Measurements from ENCODE around the gene NYNRIN. TPM values are rescaled to one million over a fixed set of nuclear protein-coding genes. Genes with fewer than 3 reads are reported as not detected.

NYNRIN gene
- total RNA-seq, 4 donors from 2014 or later, result 17.7 to 37.8 (median 23.5) TPM

GRCh38 chr14:24356208-24356607 lies 42.6 kb upstream of the NYNRIN start:
- intact Hi-C loops (cut with DNase I; ENCODE audit: low total_unique reads), result no loop called here
- 90 to 100% methylated on average over 4 of the region's 4 CpGs for WGBS, 2 donors
- H3K4me3 ChIP-seq (ENCODE audit: low read depth, poor library complexity, severe bottlenecking), result no peak overlapping the region
- no peak for TF ChIP-seq CTCF (IDR thresholded peaks at IDR 0.05)
- no peak for TF ChIP-seq POLR2A (IDR thresholded peaks at IDR 0.05)
- DNase-seq (ENCODE audit: low spot score in 2 of 2), result no peak

- intact Hi-C loops (cut with DNase I; ENCODE audit: low total_unique reads), result no loop called here
- WGBS, 2 donors, result 91 to 92% methylated on average over 3 of the region's 3 CpGs
- TF ChIP-seq POLR2A (IDR thresholded peaks at IDR 0.05) (no peak), CTCF (IDR thresholded peaks at IDR 0.05) (no peak)
- H3K4me3 ChIP-seq (ENCODE audit: low read depth, poor library complexity, severe bottlenecking), result no peak overlapping the region
- no peak for DNase-seq (ENCODE audit: low spot score in 2 of 2)
These were observed 38.5 kb upstream of the NYNRIN start for GRCh38 chr14:24360281-24360680.

GRCh38 chr14:24361326-24361725 lies 37.5 kb upstream of the NYNRIN start:
- DNase-seq (ENCODE audit: low spot score in 2 of 2), result no peak
- H3K4me3 ChIP-seq (ENCODE audit: low read depth, poor library complexity, severe bottlenecking), result no peak overlapping the region
- TF ChIP-seq CTCF (IDR thresholded peaks at IDR 0.05) (no peak), POLR2A (IDR thresholded peaks at IDR 0.05) (no peak)
- intact Hi-C loops (cut with DNase I; ENCODE audit: low total_unique reads), result no loop called here
- WGBS, 2 donors, result 69 to 83% methylated on average over 2 of the region's 2 CpGs

GRCh38 chr14:24362241-24362960 lies 36.4 kb upstream of the NYNRIN start:
- DNase-seq (ENCODE audit: low spot score in 2 of 2), result no peak
- 58 to 69% methylated on average over 2 of the region's 2 CpGs for WGBS, 2 donors
- intact Hi-C loops (cut with DNase I; ENCODE audit: low total_unique reads), result no loop called here
- H3K4me3 ChIP-seq (ENCODE audit: low read depth, poor library complexity, severe bottlenecking), result no peak overlapping the region
- TF ChIP-seq POLR2A (IDR thresholded peaks at IDR 0.05) (no peak), CTCF (IDR thresholded peaks at IDR 0.05) (no peak)

GRCh38 chr14:24363401-24363800 lies 35.4 kb upstream of the NYNRIN start:
- WGBS, 2 donors, result 93 to 95% methylated on average over 5 of the region's 5 CpGs
- no peak for DNase-seq (ENCODE audit: low spot score in 2 of 2)
- intact Hi-C loops (cut with DNase I; ENCODE audit: low total_unique reads), result no loop called here
- H3K4me3 ChIP-seq (ENCODE audit: low read depth, poor library complexity, severe bottlenecking), result no peak overlapping the region
- TF ChIP-seq CTCF (IDR thresholded peaks at IDR 0.05) (no peak), POLR2A (IDR thresholded peaks at IDR 0.05) (no peak)

GRCh38 chr14:24364841-24365240 lies 34.0 kb upstream of the NYNRIN start:
- no peak for DNase-seq (ENCODE audit: low spot score in 2 of 2)
- no peak overlapping the region for H3K4me3 ChIP-seq (ENCODE audit: low read depth, poor library complexity, severe bottlenecking)
- 42 to 66% methylated on average over 1 of the region's 1 CpG for WGBS, 2 donors
- intact Hi-C loops (cut with DNase I; ENCODE audit: low total_unique reads), result loop anchor here (5.0 kb wide), 1 partner anchor 62 kb away; the partner anchor contains the start of genes CBLN3 and KHNYN
- TF ChIP-seq CTCF (IDR thresholded peaks at IDR 0.05), result no peak
- TF ChIP-seq POLR2A (IDR thresholded peaks at IDR 0.05), result no peak

Data from lower leg skin (tissue), 4 donors.